Activated CD4-positive, alpha-beta memory T cell treated with anti-CD3 and anti-CD28 coated beads, Interleukin-2, amount 10 ng/mL, durations not matched to agents 7 days and 5 days (primary cell): ENCODE results near the gene CCNG2. TPM values are rescaled to one million over a fixed set of nuclear protein-coding genes. Genes with fewer than 3 reads are reported as not detected.
A peak's percentile ranks its signal among the peaks of the same experiment; 100 is the strongest.

ENCODE experiments used
- CTCF ChIA-PET: fragments of 350-600 bp; sonication (Branson Sonifier 250); formaldehyde crosslinking; loops from one replicate; lab custom pipeline; 2021; ENCODE audit warnings: antibody characterized with exemption, inconsistent platforms; lab: Charles Lee
- POLR2A ChIA-PET: fragments of 350-600 bp; sonication (Branson Sonifier 250); formaldehyde crosslinking; loops from one replicate; lab custom pipeline; 2021; ENCODE audit warnings: antibody characterized with exemption; lab: Charles Lee
- DNase-seq: peaks from one replicate; pipeline ENCODE4 v3.0.0-alpha.2; 2020
- H3K27ac Mint-ChIP-seq: one replicate; pipeline ENCODE4 v1.8.0; 2021; ENCODE audit warnings: mild to moderate bottlenecking, mixed read lengths
- H3K27me3 Mint-ChIP-seq: one replicate; pipeline ENCODE4 v1.8.0; 2021; ENCODE audit warnings: mixed read lengths
- H3K36me3 Mint-ChIP-seq: one replicate; pipeline ENCODE4 v1.8.0; 2021; ENCODE audit warnings: low read depth, mixed read lengths
- H3K4me1 Mint-ChIP-seq: one replicate; pipeline ENCODE4 v1.8.0; 2021; ENCODE audit warnings: mixed read lengths
- H3K4me3 Mint-ChIP-seq: one replicate; pipeline ENCODE4 v1.8.0; 2021; ENCODE audit warnings: mild to moderate bottlenecking, mixed read lengths
- H3K9me3 Mint-ChIP-seq: one replicate; pipeline ENCODE4 v1.8.0; 2021; ENCODE audit warnings: mixed read lengths
- total RNA-seq, 2 experiments: library from RNA; stranded (reverse); gene quantifications; one replicate each; pipeline ENCODE4 v1.2.3, GENCODE V29; 2021

CCNG2 gene
- total RNA-seq, 2 experiments from 2014 or later = 48.7 to 50.4 TPM

DNA sequence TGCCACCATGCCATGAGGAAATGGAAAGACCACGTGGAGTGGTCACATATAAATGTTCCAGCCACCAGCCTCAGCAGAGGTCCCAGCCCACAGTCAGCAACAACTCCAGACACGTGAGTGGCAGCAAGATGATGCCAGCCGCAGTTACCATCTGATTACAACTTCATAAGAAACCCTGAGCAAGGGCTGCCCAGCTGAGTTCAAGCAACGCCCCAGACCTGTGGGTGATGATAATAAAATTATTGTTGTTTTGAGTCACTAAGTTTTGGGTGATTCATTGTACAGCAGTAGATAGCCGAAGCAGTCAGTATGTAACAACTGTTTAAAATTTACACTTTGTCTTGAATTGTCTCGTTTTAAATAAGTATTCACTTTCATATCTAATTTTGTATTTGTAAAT is 5.8 kb upstream of the CCNG2 start:
- Mint-ChIP-seq H3K4me3 (no peak overlapping the region), H3K9me3 (no peaks in the 10 kb centered on the region), H3K27me3 (no peaks in the 10 kb centered on the region), H3K36me3 (no peaks in the 10 kb centered on the region), H3K27ac (no peak overlapping the region), H3K4me1 (peaks cover 28% of the 10 kb centered on the region)
- POLR2A ChIA-PET = no interaction called here
- DNase-seq = no peak
- CTCF ChIA-PET = interaction anchor here (1.3 kb wide), 1 partner anchor 52 kb away, joined by 3 read pairs; no protein-coding TSS in a partner anchor

GRCh38 chr4:77152421-77152820 is 4.6 kb upstream of the CCNG2 start:
- no peak overlapping the region for H3K4me3 Mint-ChIP-seq
- H3K9me3 Mint-ChIP-seq = no peaks in the 10 kb centered on the region
- POLR2A ChIA-PET = interaction anchor here (0.9 to 7.1 kb wide), 2 partner anchors 25 to 76 kb away, joined by 3 to 79 read pairs; partner anchors contain the start of gene CCNI
- peaks cover 26% of the 10 kb centered on the region for H3K4me1 Mint-ChIP-seq
- H3K27me3 Mint-ChIP-seq = no peaks in the 10 kb centered on the region
- CTCF ChIA-PET = interaction anchor here (1.3 kb wide), 1 partner anchor 51 kb away, joined by 3 read pairs; no protein-coding TSS in a partner anchor
- H3K27ac Mint-ChIP-seq = no peak overlapping the region
- DNase-seq = no peak
- peaks cover 8% of the 10 kb centered on the region for H3K36me3 Mint-ChIP-seq

GRCh38 chr4:77153006-77153405 is 4.0 kb upstream of the CCNG2 start:
- Mint-ChIP-seq H3K27ac (no peak overlapping the region), H3K4me3 (no peak overlapping the region), H3K36me3 (peaks cover 10% of the 10 kb centered on the region), H3K9me3 (no peaks in the 10 kb centered on the region), H3K27me3 (no peaks in the 10 kb centered on the region), H3K4me1 (peaks cover 26% of the 10 kb centered on the region)
- CTCF ChIA-PET = interaction anchor here (2.8 kb wide), 1 partner anchor 50 kb away, joined by 12 read pairs; no protein-coding TSS in a partner anchor
- DNase-seq = no peak
- POLR2A ChIA-PET = interaction anchor here (0.9 to 7.1 kb wide), 2 partner anchors 26 to 77 kb away, joined by 3 to 79 read pairs; partner anchors contain the start of gene CCNI

DNA sequence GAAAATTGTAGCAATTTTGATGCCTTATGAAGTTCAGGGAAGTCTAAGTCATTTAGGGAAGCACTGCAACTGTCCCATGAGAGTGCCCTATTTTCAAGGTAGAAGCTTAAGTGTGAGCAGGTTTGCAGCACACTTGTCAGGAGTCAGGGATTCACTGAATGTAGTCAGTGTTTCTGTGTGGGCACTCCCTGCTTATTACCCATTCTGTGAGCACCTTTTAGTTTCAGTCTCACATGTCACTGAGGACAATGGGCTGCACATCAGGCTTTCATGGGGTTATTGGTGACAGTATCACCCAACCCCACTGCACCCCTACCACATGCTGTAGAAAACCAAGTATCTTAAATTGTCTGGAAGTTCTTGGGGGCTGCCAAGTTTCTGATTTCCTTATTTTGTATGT is 2.9 kb upstream of the CCNG2 start:
- Mint-ChIP-seq H3K4me3 (no peak overlapping the region), H3K27ac (no peak overlapping the region), H3K4me1 (peaks cover 34% of the 10 kb centered on the region), H3K27me3 (no peaks in the 10 kb centered on the region), H3K9me3 (no peaks in the 10 kb centered on the region), H3K36me3 (peaks cover 19% of the 10 kb centered on the region)
- no peak for DNase-seq
- CTCF ChIA-PET = interaction anchor here (0.9 to 2.8 kb wide), 3 partner anchors 8 to 77 kb away, joined by 3 to 12 read pairs (median 4); no protein-coding TSS in a partner anchor
- POLR2A ChIA-PET = interaction anchor here (1.5 to 7.1 kb wide), 3 partner anchors 8 to 78 kb away, joined by 4 to 79 read pairs (median 13); partner anchors contain the start of gene CCNI

GRCh38 chr4:77154761-77155499 is 2.1 kb upstream of the CCNG2 start:
- ChIA-PET CTCF (interaction anchor here (1.8 to 2.8 kb wide), 2 partner anchors 9 to 48 kb away, joined by 4 to 12 read pairs; no protein-coding TSS in a partner anchor), POLR2A (interaction anchor here (1.2 to 7.1 kb wide), 7 partner anchors 7 to 79 kb away, joined by 3 to 79 read pairs (median 4); partner anchors contain the start of gene CCNI)
- H3K4me1 Mint-ChIP-seq = peaks cover 38% of the 10 kb centered on the region
- H3K27me3 Mint-ChIP-seq = no peaks in the 10 kb centered on the region
- H3K27ac Mint-ChIP-seq = peak overlapping the region; percentile 8
- H3K4me3 Mint-ChIP-seq = no peak overlapping the region
- peaks cover 27% of the 10 kb centered on the region for H3K36me3 Mint-ChIP-seq
- H3K9me3 Mint-ChIP-seq = no peaks in the 10 kb centered on the region
- no peak for DNase-seq

DNA sequence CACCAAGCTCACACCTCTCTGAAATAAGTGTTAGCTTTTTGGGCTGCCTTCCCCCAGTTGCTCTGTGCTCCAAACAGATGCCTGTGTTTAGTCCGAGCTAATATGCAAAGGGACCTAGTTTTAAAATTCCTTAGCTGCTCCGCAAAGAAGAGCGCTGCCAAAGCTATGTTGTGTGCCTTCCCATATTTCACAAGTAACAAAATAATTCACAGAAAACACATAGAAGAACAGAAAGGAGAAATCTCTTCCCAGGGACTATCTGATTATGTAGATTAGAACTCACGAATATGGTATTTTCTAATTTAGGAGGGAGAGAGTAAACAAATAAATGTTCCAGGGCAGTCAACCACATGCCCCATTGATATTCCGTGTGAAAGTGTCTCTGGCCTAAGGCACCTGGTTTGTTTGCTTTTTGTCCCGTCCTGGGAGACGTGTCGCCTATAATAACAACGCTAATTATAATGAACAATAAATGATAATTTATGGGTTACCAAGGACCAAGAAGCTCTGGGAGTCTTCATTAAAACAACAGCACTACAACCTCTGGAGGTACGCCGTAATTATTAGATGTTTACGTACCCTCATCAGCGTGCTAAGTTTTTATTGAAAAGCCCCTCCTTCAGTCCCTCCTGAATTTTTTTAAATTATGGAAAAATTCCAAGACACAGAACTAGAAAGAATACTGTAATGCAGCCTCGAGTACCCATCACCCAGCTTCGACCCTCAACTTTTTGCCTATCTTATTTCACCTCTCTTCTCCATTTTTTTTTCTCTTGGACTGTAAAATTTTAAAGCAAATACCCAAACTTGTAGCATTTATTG is 1.2 kb upstream of the CCNG2 start:
- H3K9me3 Mint-ChIP-seq = no peaks in the 10 kb centered on the region
- peaks cover 33% of the 10 kb centered on the region for H3K36me3 Mint-ChIP-seq
- no peak for DNase-seq
- peak overlapping the region; percentile 98 for H3K4me3 Mint-ChIP-seq
- H3K27me3 Mint-ChIP-seq = no peaks in the 10 kb centered on the region
- peak overlapping the region; percentile 90 for H3K27ac Mint-ChIP-seq
- peaks cover 43% of the 10 kb centered on the region for H3K4me1 Mint-ChIP-seq
- POLR2A ChIA-PET = interaction anchor here (0.6 to 7.1 kb wide), 11 partner anchors 8 to 80 kb away, joined by 3 to 79 read pairs (median 4); partner anchors contain the start of gene CCNI
- CTCF ChIA-PET = interaction anchor here (0.6 to 2.8 kb wide), 3 partner anchors 47 to 84 kb away, joined by 7 to 12 read pairs (median 9); no protein-coding TSS in a partner anchor

DNA sequence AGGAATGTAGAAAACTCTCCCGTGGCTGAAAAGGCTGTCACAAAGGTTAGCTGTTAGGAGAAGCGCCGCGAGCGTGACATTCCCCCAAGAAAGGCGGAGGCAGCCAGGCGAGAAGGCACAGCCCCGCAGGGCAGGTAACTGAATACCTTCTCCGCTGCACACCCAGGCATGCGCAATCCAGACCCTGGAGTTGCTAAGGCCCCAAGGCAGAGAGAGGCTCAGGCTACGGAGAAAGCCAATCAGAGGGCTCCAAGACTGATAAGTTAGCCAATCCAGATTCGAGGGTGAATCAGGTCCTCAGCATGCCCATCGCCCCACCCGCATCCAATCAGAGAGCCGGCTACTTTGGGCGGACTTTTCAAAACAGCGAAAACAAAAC is 485 bp upstream of the CCNG2 start:
- POLR2A ChIA-PET = interaction anchor here (0.6 to 7.1 kb wide), 9 partner anchors 9 to 80 kb away, joined by 3 to 79 read pairs (median 4); partner anchors contain the start of gene CCNI
- H3K4me3 Mint-ChIP-seq = peak overlapping the region; percentile 98
- peaks cover 43% of the 10 kb centered on the region for H3K4me1 Mint-ChIP-seq
- peak overlapping the region; percentile 90 for H3K27ac Mint-ChIP-seq
- CTCF ChIA-PET = interaction anchor here (0.6 to 1.9 kb wide), 2 partner anchors 61 to 84 kb away, joined by 7 to 9 read pairs; no protein-coding TSS in a partner anchor
- H3K36me3 Mint-ChIP-seq = peaks cover 33% of the 10 kb centered on the region
- no peaks in the 10 kb centered on the region for H3K9me3 Mint-ChIP-seq
- H3K27me3 Mint-ChIP-seq = no peaks in the 10 kb centered on the region
- DNase-seq = peak; percentile 97

DNA sequence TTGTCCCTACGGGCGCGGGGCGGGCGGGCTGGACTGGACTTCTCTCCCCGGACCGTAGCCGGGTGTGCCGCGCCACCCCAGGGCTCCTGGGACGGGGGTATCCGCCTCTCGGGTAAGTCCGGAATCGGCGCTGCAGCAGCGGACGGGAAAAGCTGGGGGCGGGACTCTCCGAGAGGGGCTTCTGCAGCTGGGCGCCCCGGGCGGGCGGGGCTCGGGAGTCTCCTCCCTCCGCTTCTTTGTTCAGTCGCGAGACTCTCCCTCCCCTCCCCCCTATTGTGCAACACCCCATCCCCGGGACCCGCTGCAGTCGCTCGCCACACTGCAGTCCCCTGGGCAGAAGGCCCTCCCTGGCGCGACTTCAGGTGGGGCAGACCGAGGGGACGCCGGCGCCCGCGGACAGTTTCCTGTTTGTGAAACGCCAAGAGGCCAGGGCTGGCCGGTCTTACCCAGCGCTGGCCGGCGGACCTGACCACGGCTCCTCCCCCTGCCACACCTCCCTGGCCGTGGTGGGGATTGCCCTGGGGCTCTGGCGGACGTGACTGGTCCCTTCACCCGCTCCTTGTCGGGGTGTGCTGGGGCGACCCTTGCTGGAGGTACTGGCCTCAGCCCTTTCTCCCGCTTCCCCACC is 966 bp downstream of the CCNG2 start:
- peaks cover 47% of the 10 kb centered on the region for H3K36me3 Mint-ChIP-seq
- CTCF ChIA-PET = interaction anchor here (1.0 to 1.2 kb wide), 2 partner anchors 12 to 45 kb away, joined by 3 read pairs; no protein-coding TSS in a partner anchor
- H3K4me3 Mint-ChIP-seq = peak overlapping the region; percentile 98
- DNase-seq = peak; percentile 75
- H3K27ac Mint-ChIP-seq = no peak overlapping the region
- no peaks in the 10 kb centered on the region for H3K27me3 Mint-ChIP-seq
- POLR2A ChIA-PET = interaction anchor here (0.6 to 7.1 kb wide), 8 partner anchors 11 to 1009 kb away, joined by 3 to 79 read pairs (median 3); partner anchors contain the start of genes CCNI and NUP54
- peaks cover 49% of the 10 kb centered on the region for H3K4me1 Mint-ChIP-seq
- H3K9me3 Mint-ChIP-seq = no peaks in the 10 kb centered on the region

- H3K36me3 Mint-ChIP-seq = peaks cover 52% of the 10 kb centered on the region
- no peak overlapping the region for H3K27ac Mint-ChIP-seq
- H3K4me1 Mint-ChIP-seq = peaks cover 53% of the 10 kb centered on the region
- ChIA-PET CTCF (interaction anchor here (1.0 to 1.2 kb wide), 2 partner anchors 12 to 45 kb away, joined by 3 read pairs; no protein-coding TSS in a partner anchor), POLR2A (interaction anchor here (0.6 to 7.1 kb wide), 8 partner anchors 12 to 1010 kb away, joined by 3 to 79 read pairs (median 3); partner anchors contain the start of genes CCNI and NUP54)
- H3K9me3 Mint-ChIP-seq = no peaks in the 10 kb centered on the region
- no peak for DNase-seq
- H3K27me3 Mint-ChIP-seq = no peaks in the 10 kb centered on the region
- H3K4me3 Mint-ChIP-seq = peak overlapping the region; percentile 98
Observed at GRCh38 chr4:77158487-77158861, 1.5 kb downstream of the CCNG2 start.

DNA sequence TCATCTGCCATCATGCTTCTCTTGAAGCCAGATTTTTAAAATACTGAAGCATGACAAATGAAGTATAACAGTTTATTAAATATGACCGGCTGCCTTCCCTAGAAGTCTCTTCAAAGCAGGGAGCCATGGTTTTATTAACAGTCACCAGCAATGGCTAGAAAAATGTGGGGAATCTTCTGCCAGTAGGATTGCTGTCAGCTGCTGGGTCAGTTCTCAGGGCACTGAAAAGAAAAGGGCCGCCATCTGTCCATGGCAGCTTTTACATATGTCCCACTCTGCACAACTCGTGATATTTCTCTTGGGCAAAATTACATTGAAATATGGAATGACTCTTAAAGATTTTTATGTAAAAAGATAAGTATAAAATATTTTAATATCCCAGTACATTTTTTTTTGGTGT is 2.8 kb downstream of the CCNG2 start:
- POLR2A ChIA-PET = no interaction called here
- Mint-ChIP-seq H3K4me1 (peaks cover 50% of the 10 kb centered on the region), H3K27ac (no peak overlapping the region), H3K27me3 (no peaks in the 10 kb centered on the region), H3K9me3 (no peaks in the 10 kb centered on the region), H3K36me3 (peaks cover 66% of the 10 kb centered on the region), H3K4me3 (peak overlapping the region; percentile 98)
- CTCF ChIA-PET = interaction anchor here (0.7 to 1.5 kb wide), 3 partner anchors 20 to 107 kb away, joined by 3 to 4 read pairs (median 4); no protein-coding TSS in a partner anchor
- no peak for DNase-seq

DNA sequence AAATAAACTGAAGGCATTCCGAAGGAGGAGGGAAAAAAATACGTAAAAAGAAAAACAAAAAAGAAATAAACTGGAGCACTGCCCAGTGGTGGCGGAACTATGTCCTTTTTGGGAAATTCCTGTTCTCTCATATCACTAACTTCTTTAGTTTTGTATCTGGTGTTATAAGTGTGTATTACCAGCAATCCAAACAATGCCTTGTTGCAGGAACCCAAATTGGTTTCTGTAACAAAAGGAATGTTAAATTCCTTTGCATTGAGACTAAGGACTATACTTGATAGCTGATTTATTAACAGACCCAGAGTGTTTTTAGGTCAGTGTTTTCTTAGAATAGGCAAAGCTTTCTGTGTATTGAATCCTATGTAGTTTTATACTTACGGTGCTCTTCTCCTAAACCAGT is 6.6 kb downstream of the CCNG2 start:
- no peak for DNase-seq
- CTCF ChIA-PET = interaction anchor here (0.9 to 3.1 kb wide), 3 partner anchors 26 to 67 kb away, joined by 3 to 11 read pairs (median 4); no protein-coding TSS in a partner anchor
- peaks cover 70% of the 10 kb centered on the region for H3K36me3 Mint-ChIP-seq
- peaks cover 33% of the 10 kb centered on the region for H3K4me1 Mint-ChIP-seq
- no peak overlapping the region for H3K27ac Mint-ChIP-seq
- H3K4me3 Mint-ChIP-seq = no peak overlapping the region
- H3K27me3 Mint-ChIP-seq = no peaks in the 10 kb centered on the region
- POLR2A ChIA-PET = interaction anchor here (1.2 kb wide), 1 partner anchor 20 kb away, joined by 3 read pairs; no protein-coding TSS in a partner anchor
- no peaks in the 10 kb centered on the region for H3K9me3 Mint-ChIP-seq
